Hepatocyte (in vitro differentiated cells): ENCODE measurements around the gene SIPA1.

Source experiments
- EZH2phosphoT487 ChIP-seq: fragments of 200-600 bp; sonication (generic); IDR thresholded peaks from one replicate; pipeline ENCODE4 v1.6.1; 2018; ENCODE audit warnings: antibody characterized with exemption, mild to moderate bottlenecking, low read depth, moderate library complexity; ENCODE audit not compliant: unreplicated experiment, severe bottlenecking
- TF ChIP-seq, protein P1 (sequence below): fragments of 200-600 bp; sonication (generic); IDR thresholded peaks from 2 replicates; pipeline ENCODE4 v1.5.1; 2016; ENCODE audit warnings: antibody characterized with exemption, mild to moderate bottlenecking; ENCODE audit not compliant: poor library complexity

DNA sequence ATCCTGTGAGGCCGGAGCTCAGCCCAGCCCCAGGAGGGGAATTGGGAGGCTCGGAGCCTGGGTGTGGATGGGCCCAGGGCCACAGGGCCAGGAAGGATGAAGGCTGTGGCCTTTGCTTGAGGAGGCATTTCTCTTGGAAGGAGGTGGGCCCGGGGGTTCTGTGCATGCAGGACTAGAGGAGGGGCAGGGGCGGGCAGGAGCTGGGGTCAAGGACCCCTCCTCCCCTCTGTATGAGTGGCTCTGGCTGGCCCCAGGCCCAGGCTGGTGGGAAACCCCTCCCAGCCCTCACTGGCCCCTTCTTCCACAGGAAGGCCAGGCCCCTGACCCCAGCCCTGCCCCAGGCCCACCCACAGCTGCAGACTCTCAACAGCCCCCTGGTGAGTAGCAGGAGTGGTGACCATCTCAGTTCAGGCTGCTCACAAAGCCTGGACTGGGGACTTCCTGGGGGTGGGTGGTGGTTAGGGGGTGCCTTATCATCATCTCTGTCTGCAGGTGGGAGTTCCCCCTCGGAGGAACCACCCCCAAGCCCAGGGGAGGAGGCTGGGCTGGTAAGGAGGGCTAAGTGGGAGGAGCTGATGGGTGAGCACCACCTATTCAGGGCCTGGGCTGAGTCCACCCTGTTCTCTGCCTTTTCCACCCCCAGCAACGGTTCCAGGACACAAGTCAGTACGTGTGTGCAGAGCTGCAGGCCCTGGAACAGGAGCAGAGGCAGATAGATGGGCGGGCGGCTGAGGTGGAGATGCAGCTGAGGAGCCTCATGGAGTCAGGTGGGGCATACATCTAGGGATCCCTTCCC lies 48.3 kb upstream of the SIPA1 start:
- TF ChIP-seq, protein P1, sequence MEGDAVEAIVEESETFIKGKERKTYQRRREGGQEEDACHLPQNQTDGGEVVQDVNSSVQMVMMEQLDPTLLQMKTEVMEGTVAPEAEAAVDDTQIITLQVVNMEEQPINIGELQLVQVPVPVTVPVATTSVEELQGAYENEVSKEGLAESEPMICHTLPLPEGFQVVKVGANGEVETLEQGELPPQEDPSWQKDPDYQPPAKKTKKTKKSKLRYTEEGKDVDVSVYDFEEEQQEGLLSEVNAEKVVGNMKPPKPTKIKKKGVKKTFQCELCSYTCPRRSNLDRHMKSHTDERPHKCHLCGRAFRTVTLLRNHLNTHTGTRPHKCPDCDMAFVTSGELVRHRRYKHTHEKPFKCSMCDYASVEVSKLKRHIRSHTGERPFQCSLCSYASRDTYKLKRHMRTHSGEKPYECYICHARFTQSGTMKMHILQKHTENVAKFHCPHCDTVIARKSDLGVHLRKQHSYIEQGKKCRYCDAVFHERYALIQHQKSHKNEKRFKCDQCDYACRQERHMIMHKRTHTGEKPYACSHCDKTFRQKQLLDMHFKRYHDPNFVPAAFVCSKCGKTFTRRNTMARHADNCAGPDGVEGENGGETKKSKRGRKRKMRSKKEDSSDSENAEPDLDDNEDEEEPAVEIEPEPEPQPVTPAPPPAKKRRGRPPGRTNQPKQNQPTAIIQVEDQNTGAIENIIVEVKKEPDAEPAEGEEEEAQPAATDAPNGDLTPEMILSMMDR = no peak
- no peak for TF ChIP-seq EZH2phosphoT487
